Esophagus muscularis mucosa (tissue), 4 donors: Measurements from ENCODE around the gene SPEG. TPM values are rescaled to one million over a fixed set of nuclear protein-coding genes. Genes with fewer than 3 reads are reported as not detected.

Experiments
- DNase-seq: peaks from one replicate; pipeline ENCODE4 v3.0.0-alpha.2; 2017; ENCODE audit errors: extremely low spot score
- H3K27ac ChIP-seq, 4 donors: fragments of 200-600 bp; sonication (generic); replicated peaks in 1 of 4; 1 replicate in 3 of 4; 2 replicates in 1 of 4; pipeline ENCODE4 v1.5.1; 2016 to 2019; ENCODE audit warnings: mild to moderate bottlenecking in 1 of 4
- H3K27me3 ChIP-seq, 4 donors: fragments of 200-600 bp; sonication (generic); one replicate each; pipeline versions ENCODE4 v1.5.1 to v1.6.0; 2016 to 2019
- H3K36me3 ChIP-seq, 4 donors: fragments of 200-600 bp; sonication (generic); one replicate each; pipeline ENCODE4 v1.5.1; 2016 to 2019
- H3K4me1 ChIP-seq, 4 donors: fragments of 200-600 bp; sonication (generic); one replicate each; pipeline ENCODE4 v1.5.1; 2016 to 2019
- H3K4me3 ChIP-seq, 4 donors: fragments of 200-600 bp; sonication (generic); 1 replicate in 2 of 4; 2 replicates in 2 of 4; pipeline ENCODE4 v1.5.1; 2016 to 2019; ENCODE audit warnings: mild to moderate bottlenecking in 4 of 4, moderate library complexity in 1 of 4
- H3K9me3 ChIP-seq, 4 donors: fragments of 200-600 bp; sonication (generic); 1 replicate in 3 of 4; 2 replicates in 1 of 4; pipeline ENCODE4 v1.5.1; 2016 to 2019
- CTCF ChIP-seq, 3 experiments: fragments of 200-600 bp in 2 of 3; fragments of 450-650 bp in 1 of 3; sonication (generic) in 2 of 3; IDR thresholded peaks; one replicate each; pipeline ENCODE4 v1.5.1; 2017 to 2019; ENCODE audit warnings: antibody characterized with exemption in 3 of 3, mild to moderate bottlenecking in 2 of 3, moderate library complexity in 1 of 3
- EP300 ChIP-seq: sonication (generic); formaldehyde crosslinking; IDR thresholded peaks from one replicate; pipeline ENCODE4 v1.6.1; 2017; ENCODE audit warnings: antibody characterized with exemption
- POLR2A ChIP-seq: fragments of 450-650 bp; IDR thresholded peaks from one replicate; pipeline ENCODE4 v1.6.1; 2017; ENCODE audit warnings: antibody characterized with exemption, moderate library complexity, mild to moderate bottlenecking, low read depth
- POLR2AphosphoS5 ChIP-seq, 2 donors: sonication (generic); formaldehyde crosslinking; IDR thresholded peaks; one replicate each; pipeline ENCODE4 v1.6.1; 2017; ENCODE audit warnings: antibody characterized with exemption in 2 of 2
- WGBS: methylation state at CpG from one replicate; pipeline ENCODE4 v1.1.5; 2018; 5-methylcytosine and 5-hydroxymethylcytosine counted together
- intact Hi-C: fragments of 100-400 bp; cut with DNase I; formaldehyde crosslinking; loops from one replicate; pipeline ENCODE4 v1.15.1; 2023
- total RNA-seq, 4 donors: library from RNA; depleted of rRNA; stranded (reverse); fragments of >200 nt; gene quantifications; one replicate each; pipeline versions ENCODE4 v1.1.0 to v1.2.1, GENCODE V29; 2016

Gene SPEG
- total RNA-seq, 4 donors from 2014 or later = 115 to 251 (median 180) TPM

- H3K36me3 ChIP-seq = peaks cover 32 to 95% (median 65%) of the 10 kb centered on the region in 4 donors
- no peaks in the 10 kb centered on the region for H3K9me3 ChIP-seq
- DNase-seq = no peak
- peaks cover 0 to 45% (median 9%) of the 10 kb centered on the region in 4 donors for H3K27me3 ChIP-seq
- TF ChIP-seq POLR2AphosphoS5 (IDR thresholded peaks at IDR 0.05) (no peak), EP300 (no peak), CTCF (IDR thresholded peaks at IDR 0.05) (no peak), POLR2A (no peak)
- intact Hi-C loops = no loop called here
- 32% methylated on average over 19 of the region's 89 CpGs for WGBS
- H3K4me3 ChIP-seq = peak overlapping the region; percentile 31 to 45 (median 36)
- H3K4me1 ChIP-seq = peaks cover 14 to 32% (median 29%) of the 10 kb centered on the region in 4 donors
- peak overlapping the region; percentile 40 to 72 (median 58) for H3K27ac ChIP-seq
Measured at GRCh38 chr2:219484343-219485200, 49.9 kb downstream of the SPEG start.

GRCh38 chr2:219485201-219485580 lies 50.5 kb downstream of the SPEG start:
- Histone ChIP-seq H3K27me3 (peaks cover 0 to 45% (median 9%) of the 10 kb centered on the region in 4 donors), H3K4me3 (peak overlapping the region in 1 of 4 donors; percentile 35), H3K9me3 (no peaks in the 10 kb centered on the region), H3K27ac (peak overlapping the region; percentile 40 to 72 (median 58)), H3K4me1 (peaks cover 14 to 32% (median 29%) of the 10 kb centered on the region in 4 donors), H3K36me3 (peaks cover 28 to 95% (median 62%) of the 10 kb centered on the region in 4 donors)
- 74% methylated on average over 12 of the region's 12 CpGs for WGBS
- no peak for DNase-seq
- intact Hi-C loops = no loop called here
- TF ChIP-seq CTCF (IDR thresholded peaks at IDR 0.05) (no peak), POLR2AphosphoS5 (IDR thresholded peaks at IDR 0.05) (no peak), POLR2A (no peak), EP300 (no peak)

- Histone ChIP-seq H3K27me3 (peaks cover 0 to 45% (median 9%) of the 10 kb centered on the region in 4 donors), H3K9me3 (no peaks in the 10 kb centered on the region), H3K36me3 (peaks cover 20 to 95% (median 56%) of the 10 kb centered on the region in 4 donors), H3K4me1 (peaks cover 14 to 32% (median 29%) of the 10 kb centered on the region in 4 donors), H3K4me3 (no peak overlapping the region), H3K27ac (peak overlapping the region in 3 of 4 donors; percentile 22 to 72 (median 29))
- TF ChIP-seq POLR2A (no peak), CTCF (IDR thresholded peaks at IDR 0.05) (no peak), EP300 (no peak), POLR2AphosphoS5 (IDR thresholded peaks at IDR 0.05) (no peak)
- intact Hi-C loops = no loop called here
- DNase-seq = no peak
- 63% methylated on average over 8 of the region's 8 CpGs for WGBS
Measured at GRCh38 chr2:219486380-219486959, 51.8 kb downstream of the SPEG start.

GRCh38 chr2:219488149-219488843 lies 53.7 kb downstream of the SPEG start:
- Histone ChIP-seq H3K27ac (peak overlapping the region in 3 of 4 donors; percentile 48 to 99 (median 53)), H3K4me1 (peaks cover 14 to 26% (median 17%) of the 10 kb centered on the region in 4 donors), H3K9me3 (no peaks in the 10 kb centered on the region), H3K36me3 (peaks cover 7 to 93% (median 53%) of the 10 kb centered on the region in 4 donors), H3K4me3 (no peak overlapping the region), H3K27me3 (peaks cover 0 to 44% (median 7%) of the 10 kb centered on the region in 4 donors)
- TF ChIP-seq POLR2AphosphoS5 (IDR thresholded peaks at IDR 0.05) = no peak
- TF ChIP-seq CTCF (IDR thresholded peaks at IDR 0.05) = no peak
- no peak for TF ChIP-seq EP300
- TF ChIP-seq POLR2A = no peak
- WGBS = 99% methylated on average over 12 of the region's 17 CpGs
- intact Hi-C loops = no loop called here
- no peak for DNase-seq
